GM18858 (cell line): ENCODE measurements around the gene RNF151.
A peak's percentile ranks its signal among the peaks of the same experiment; 100 is the strongest.

Experiments
- ATAC-seq: cut with Tn5 transposase; IDR thresholded peaks from one replicate; pipeline ENCODE4 v1.9.1; 2021; ENCODE audit not compliant: unreplicated experiment

Gene RNF151

GRCh38 chr16:1976216-1976520 lies 9.5 kb downstream of the RNF151 start:
- ATAC-seq: no peak

GRCh38 chr16:1976951-1977874 lies 10.6 kb downstream of the RNF151 start:
- ATAC-seq: no peak

GRCh38 chr16:1977875-1978268 lies 11.2 kb downstream of the RNF151 start:
- ATAC-seq: no peak

- no peak for ATAC-seq
Observed at GRCh38 chr16:1978476-1979120, 11.9 kb downstream of the RNF151 start.

- no peak for ATAC-seq
Observed at GRCh38 chr16:1979271-1980029, 12.8 kb downstream of the RNF151 start.

- no peak for ATAC-seq
Observed at GRCh38 chr16:1980030-1980769, 13.5 kb downstream of the RNF151 start.

- ATAC-seq: no peak
Observed at GRCh38 chr16:1980770-1981087, 14.1 kb downstream of the RNF151 start.

GRCh38 chr16:1981398-1981836 lies 14.8 kb downstream of the RNF151 start, which contains the start of gene NOXO1:
Gene NOXO1 (minus strand): TSS chr16:1981469. CDS start chr16:1981179, 290 bp downstream.
- no peak for ATAC-seq

- ATAC-seq: no peak
Observed at GRCh38 chr16:1982013-1982433, 15.4 kb downstream of the RNF151 start.

GRCh38 chr16:1982991-1983543 lies 16.4 kb downstream of the RNF151 start:
- no peak for ATAC-seq

- peak; percentile 58 for ATAC-seq
Observed at GRCh38 chr16:1983544-1984346, 17.1 kb downstream of the RNF151 start, which contains the start of gene GFER. Gene GFER (plus strand): TSS chr16:1984193. CDS start chr16:1984219, 26 bp downstream.

GRCh38 chr16:1984347-1985225 lies 17.9 kb downstream of the RNF151 start:
- ATAC-seq: no peak

GRCh38 chr16:1985466-1986150 lies 19.0 kb downstream of the RNF151 start:
- no peak for ATAC-seq

GRCh38 chr16:1987198-1987597 lies 20.5 kb downstream of the RNF151 start:
- no peak for ATAC-seq

GRCh38 chr16:1989209-1990100 lies 22.8 kb downstream of the RNF151 start, which contains the start of gene SYNGR3:
Gene SYNGR3 (plus strand): TSS chr16:1989970. CDS start chr16:1990103, 133 bp downstream.
- ATAC-seq: no peak

GRCh38 chr16:1990101-1990350 lies 23.4 kb downstream of the RNF151 start:
- ATAC-seq: no peak
